HG03521 (cell line): ENCODE data around the gene SLC8B1.

Experiments
- ATAC-seq: cut with Tn5 transposase; IDR thresholded peaks from one replicate; pipeline ENCODE4 v1.9.1; 2021; ENCODE audit warnings: mild to moderate bottlenecking, moderate library complexity; ENCODE audit not compliant: unreplicated experiment

Gene SLC8B1

GRCh38 chr12:113248842-113249435 lies 86.0 kb downstream of the SLC8B1 start:
- ATAC-seq = no peak
